HG03432 (cell line): ENCODE results near the gene SIX2.

ENCODE experiments used
- ATAC-seq: cut with Tn5 transposase; IDR thresholded peaks from one replicate; pipeline ENCODE4 v1.9.1; 2021; ENCODE audit warnings: mild to moderate bottlenecking, moderate library complexity; ENCODE audit not compliant: unreplicated experiment

SIX2 gene

DNA sequence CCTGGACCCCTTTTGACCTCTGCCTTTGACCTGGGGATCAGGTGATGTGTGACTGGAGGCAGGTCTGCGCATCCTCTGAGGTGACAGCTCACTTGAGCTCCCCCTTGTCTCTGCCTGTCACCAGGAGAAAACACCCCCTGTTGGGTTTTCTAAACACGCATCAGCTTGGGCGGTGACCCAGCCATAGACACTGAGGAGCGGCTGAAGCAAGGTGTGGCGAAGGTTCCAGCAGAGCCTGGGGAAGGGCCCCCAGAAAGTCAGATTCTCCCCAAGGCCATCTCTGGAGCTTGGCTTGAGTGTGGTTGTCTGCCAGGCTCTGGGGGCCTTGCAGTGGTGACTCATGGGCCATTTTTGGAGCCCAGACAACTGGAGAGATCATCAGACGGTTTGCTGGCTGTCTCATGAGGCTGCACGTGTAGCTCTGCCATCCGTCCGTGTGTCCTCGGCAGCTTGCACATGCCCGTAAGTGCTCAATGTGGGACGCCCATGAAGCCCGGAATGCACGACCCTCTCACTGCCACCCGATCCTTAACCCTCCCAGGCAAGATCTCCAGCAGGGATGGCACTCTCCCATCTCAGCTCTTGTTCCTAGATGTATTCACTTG, 38.3 kb downstream of the SIX2 start:
- no peak for ATAC-seq

DNA sequence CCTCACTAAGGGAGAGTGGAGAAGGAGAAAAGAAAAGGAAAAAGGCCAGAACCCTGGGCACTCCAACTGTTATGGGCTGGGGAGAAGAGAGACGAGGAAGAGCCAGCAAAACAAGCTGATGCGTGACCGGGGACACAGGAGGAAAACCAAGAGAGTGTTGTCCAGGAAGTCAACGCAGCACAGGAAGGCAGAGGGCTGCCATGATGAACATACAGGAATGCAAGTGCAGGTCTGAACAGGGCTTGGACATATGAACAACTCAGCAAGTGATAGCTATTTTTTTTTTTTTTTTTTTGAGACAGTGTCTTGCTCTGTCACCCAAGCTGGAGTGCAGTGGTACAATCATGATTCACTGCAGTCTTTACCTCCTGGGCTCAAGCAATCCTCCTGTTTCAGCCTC, 39.3 kb downstream of the SIX2 start:
- no peak for ATAC-seq

DNA sequence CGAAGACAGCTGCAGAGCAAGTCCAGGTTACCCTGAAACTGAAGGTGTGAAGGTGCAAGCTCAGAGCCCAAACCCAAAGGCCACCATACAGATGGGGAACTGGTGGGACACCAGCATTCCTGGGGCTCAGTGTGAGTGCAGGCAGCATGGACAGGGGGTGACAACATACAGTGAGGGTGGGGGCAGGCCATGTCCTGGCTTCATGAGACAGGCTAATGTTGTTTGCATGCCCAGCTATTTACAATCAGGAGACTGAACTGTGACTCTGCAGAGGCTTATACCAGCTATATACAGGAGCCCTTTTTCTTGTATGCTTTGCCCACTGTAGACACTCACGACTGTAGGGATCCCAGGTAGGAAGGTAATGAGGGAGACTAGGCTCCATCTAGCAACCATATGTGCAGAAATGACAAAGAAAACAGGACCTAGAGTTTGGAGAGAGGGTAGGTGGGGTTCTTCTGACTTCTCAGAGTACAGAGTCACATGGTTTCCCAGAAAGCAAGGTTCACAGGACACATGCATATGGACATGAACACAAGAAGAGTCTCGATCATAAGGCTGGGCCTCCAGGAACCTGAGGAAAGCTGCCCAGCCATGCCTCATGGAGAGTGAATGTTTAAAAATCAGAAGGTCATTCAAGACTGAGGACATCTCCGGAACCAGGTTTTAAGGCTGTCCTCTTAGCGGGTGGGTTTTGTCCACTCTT, 41.4 kb downstream of the SIX2 start:
- no peak for ATAC-seq

DNA sequence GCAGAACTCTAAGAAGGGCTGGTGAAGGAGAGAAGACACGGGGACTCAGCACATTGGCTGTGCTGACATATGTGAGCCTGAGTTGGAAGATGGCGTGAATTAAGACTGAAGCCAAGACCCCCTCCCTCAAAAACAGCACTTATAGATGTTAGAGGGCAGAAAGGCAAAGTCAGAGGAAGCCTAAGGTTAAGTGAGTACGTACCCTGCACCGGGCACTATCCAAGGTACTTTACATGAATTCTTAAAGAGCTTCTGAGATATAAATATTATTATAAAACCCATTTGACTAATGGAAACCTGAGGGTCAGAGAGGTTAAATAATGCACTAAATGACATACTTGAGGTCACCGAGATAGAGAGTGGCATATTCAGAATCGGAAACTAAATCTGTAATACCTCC, 42.2 kb downstream of the SIX2 start:
- ATAC-seq = no peak

DNA sequence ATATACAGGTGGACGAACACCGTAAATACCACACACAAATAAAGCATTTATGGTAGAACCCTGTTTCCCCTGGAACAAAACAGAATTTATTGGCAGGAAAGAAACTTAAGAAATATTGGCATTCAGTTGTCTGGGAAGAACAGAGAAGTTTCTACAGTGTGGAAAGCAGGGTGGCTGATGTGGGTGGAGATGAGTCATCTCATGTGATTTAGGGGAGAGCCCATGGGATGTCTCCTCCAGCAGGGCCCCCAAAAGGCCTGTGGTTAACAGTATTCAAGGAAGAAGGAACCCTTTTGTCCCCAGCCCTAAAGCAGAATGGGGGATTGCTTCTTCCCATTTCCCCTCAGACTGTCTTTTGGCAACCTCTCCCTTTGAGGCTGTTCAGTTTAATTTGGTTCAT, 43.6 kb downstream of the SIX2 start:
- ATAC-seq = no peak

DNA sequence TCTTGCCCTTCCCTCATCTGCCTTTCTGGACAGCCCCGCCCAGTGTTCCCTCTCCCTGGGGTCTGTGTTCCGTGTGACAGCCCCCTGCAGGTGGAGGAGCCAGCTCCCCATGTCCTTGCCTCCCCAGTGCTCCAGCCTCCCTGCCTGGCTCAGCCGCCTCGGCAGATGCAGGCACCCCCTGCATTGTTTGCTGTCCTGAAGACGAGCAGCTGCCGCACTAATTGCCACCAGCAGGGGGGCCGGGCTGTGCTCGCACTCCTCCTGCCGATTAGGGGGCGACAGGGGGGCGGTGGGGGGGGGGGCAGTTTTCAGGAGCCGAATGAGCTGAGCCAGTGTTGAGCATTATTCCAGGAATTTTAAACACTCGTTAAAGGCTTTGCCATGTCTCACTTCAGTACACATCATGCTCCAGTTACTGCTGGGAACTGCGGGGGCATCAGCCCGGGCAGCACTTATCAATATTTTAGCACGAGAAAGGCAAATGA, 44.5 kb downstream of the SIX2 start:
- no peak for ATAC-seq

DNA sequence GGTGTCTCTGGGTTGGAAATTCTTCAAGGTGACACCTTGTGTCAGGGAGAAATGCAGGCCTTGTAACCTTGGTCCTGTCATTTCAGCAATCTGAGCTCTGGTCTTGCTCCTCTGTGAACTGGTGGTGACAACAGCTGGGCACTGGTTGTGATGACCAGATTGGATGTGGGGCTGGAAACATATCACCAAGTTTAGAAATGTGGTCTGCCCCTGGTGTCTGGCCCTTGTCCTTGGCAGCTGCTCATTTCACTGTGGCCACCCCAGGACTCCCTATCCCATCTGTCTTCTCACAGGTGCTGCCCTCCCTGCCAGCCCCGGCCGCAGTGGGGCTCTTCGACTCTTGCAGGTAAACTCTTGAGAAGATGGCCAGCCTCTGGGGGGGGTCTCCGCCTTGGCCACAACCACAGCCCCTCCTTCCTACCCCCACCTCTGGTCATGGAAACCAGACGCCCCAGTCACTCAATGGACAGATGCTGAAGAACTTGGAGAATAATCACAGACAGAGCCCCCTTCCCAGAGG, 47.0 kb downstream of the SIX2 start:
- ATAC-seq = no peak

DNA sequence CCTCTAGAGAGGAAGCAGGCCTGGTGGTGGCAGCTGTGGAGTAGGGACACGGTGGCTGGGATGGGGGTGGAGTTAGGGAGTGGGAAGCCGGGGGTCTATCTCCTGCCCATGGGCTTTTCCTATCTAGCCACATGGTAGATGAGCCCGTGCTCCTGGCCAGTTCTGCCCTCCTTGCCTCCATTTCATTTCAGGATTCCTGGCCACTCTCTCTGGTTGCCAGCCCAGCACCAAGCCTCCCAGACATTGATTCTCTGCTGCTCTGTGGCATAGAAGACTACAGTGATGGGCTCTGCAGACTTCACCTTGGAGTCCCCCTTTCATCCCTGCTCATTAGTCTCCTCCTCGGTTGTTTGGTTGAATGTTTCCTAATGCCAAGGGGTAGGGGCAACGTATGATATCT, 48.4 kb downstream of the SIX2 start:
- ATAC-seq = no peak

DNA sequence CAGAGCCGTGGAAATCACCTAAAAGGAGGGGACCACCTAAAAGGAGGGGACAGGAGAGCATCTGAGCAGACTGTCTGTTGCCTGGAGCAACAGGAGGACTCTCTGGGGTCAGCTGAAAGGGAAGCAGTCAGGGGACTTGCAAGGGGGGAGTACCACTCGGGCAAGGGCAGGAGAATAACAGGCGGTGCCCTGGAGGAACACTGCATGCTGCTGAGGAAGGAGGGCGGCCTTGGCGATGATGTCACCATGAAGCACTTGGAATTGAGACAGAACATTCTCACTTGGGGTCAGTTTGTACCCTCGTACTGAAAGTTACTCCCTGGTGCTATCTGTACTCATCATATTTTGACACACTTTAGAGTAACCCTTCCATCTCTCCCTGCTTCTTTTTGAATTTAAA, 49.4 kb downstream of the SIX2 start:
- ATAC-seq = no peak

DNA sequence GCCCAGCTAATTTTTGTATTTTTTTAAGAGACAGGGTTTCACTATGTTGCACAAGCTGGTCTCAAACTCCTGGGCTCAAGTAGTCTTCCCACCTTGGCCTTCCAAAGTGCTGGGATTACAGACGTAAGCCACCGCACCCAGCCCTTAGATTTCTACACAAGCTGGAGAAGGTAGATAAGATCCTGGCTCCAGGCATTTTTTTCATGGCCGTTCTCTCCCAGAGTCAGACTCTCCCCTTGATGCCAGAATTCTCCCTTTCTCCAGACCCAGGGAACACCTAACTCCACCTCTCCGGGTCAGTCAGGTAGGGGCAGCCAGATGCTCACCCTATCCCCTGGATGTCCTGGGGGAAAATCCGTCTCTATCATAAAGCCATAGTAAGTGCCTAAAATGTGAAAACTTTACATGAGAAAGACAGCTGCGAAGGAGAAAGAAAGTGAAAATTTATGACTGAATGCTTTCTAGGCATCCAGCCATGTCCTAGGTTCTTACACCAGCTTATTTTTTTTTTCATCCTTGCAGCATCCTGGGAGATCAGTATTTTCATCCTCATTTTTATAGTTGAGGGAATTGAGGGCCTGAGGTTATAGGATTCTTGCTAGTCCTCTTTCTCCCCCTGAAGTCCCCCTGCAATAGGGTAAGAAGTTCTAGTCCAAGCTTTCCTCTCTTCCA, 51.5 kb downstream of the SIX2 start:
- no peak for ATAC-seq

DNA sequence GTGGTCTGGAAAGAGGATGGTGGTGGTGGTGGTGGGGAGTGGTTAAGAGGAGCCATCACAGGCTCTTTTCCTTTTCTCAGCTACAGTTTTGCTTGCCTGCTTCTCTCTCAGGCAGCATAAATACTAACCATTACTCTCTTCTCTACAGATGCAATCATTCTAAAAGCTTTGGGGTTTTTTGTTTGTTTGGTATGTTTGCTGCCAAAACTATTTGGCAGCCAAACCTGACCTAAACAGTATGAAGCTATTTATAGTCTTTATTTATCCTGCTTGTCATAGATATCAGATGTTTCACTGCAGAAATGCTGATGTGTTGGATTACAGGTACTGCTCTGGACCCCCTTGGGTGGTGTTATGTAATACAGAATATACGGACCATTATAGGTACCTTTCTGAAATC, 52.4 kb downstream of the SIX2 start:
- no peak for ATAC-seq

DNA sequence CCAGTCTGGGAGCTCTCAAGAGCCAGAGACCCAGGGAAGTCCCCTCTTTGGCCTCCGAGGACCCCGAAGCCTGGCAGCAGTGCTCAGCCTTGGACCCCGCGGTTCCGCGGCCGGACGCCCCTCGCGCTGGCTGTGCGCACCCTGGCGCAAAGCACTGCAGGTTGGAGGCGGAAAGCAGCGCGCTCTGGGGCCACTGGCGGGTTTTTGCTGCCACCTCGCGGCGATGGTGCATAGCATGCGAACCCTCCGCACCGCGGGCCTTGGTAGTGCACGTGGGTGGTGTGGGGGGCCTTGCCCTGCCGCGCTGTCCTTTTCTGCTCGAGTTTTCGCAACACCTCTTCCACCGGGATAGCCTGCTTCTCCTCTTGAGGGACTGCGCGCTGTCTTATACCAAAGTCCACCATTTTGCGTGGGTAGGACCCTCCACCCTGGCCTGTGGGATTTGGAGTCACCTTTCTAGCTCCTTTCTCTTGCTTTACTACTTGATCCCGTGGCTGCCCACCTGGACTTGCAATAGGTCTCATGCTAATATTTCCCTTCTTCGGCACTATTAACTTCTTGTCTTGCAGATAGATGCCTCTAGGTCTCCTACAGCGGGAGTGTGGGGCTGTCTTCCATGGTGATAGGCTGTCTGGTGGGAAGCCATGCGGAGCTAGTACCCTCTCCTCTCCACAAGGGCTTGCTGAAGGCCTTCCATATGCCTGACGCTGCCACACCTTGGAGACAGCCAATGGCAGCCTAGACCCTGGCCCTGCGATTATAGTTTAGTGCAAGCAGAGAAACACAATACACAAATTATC, 53.5 kb downstream of the SIX2 start:
- ATAC-seq = peak; percentile 65
